Measurements from ENCODE around the gene ELMOD3.
"Not testable (repeated sequence)": the region's sequence is repeated elsewhere in the genome, so short reads cannot be mapped to it uniquely, and the experiment has no call there.

The ELMOD3 gene

GRCh38 chr2:85377083-85377482 is 22.5 kb downstream of the ELMOD3 start:
- Histone ChIP-seq H2BK5ac (ENCODE audit: low read depth, low read length, poor library complexity) (no peak overlapping the region), H2AK5ac (ENCODE audit: low read length) (no peak overlapping the region), H3K27ac (ENCODE audit: low read depth, low read length) (no peak overlapping the region), H3K4me1 (ENCODE audit: control insufficient read depth in 1 of 2, insufficient read depth in 2 of 2, low read length in 2 of 2) (peaks cover 4% of the 10 kb centered on the region in 2 experiments), H3K18ac (ENCODE audit: low read length) (no peak overlapping the region), H4K91ac (ENCODE audit: low read depth, low read length) (no peak overlapping the region), H4K12ac (ENCODE audit: low read depth, low read length) (no peak overlapping the region), H4K8ac (ENCODE audit: low read depth, low read length) (no peak overlapping the region), H3K27me3 (ENCODE audit: insufficient read depth, low read length) (no peaks in the 10 kb centered on the region), H2BK12ac (ENCODE audit: low read length) (no peak overlapping the region), H3K14ac (ENCODE audit: low read length) (no peak overlapping the region), H3K23ac (ENCODE audit: low read length) (no peak overlapping the region), H3K79me2 (ENCODE audit: control insufficient read depth, insufficient read depth, low read length, poor library complexity) (no peaks in the 10 kb centered on the region), H3K4me3 (ENCODE audit: low read depth, low read length) (no peak overlapping the region), H3K79me1 (ENCODE audit: low read length) (no peaks in the 10 kb centered on the region), H3K9ac (ENCODE audit: low read length) (no peak overlapping the region), H2AFZ (ENCODE audit: insufficient read depth, low read length, poor library complexity) (no peak overlapping the region), H3K9me3 (ENCODE audit: insufficient read depth, low read depth, low read length) (peaks cover 3% of the 10 kb centered on the region), H3K4me2 (ENCODE audit: low read length) (no peak overlapping the region), H2BK120ac (ENCODE audit: insufficient read depth, low read length, poor library complexity) (no peak overlapping the region), H3K4ac (ENCODE audit: low read depth, low read length) (no peak overlapping the region), H3K36me3 (ENCODE audit: control insufficient read depth in 1 of 2, insufficient read depth in 2 of 2, low read length in 2 of 2) (peaks cover 5 to 9% of the 10 kb centered on the region in 2 experiments)
- no peak for DNase-seq
- WGBS (ENCODE audit: extremely low coverage, insufficient coverage, insufficient read length) = no CpG with 5 or more reads among the region's 11 CpGs

- Histone ChIP-seq H4K12ac (ENCODE audit: low read depth, low read length) (no peak overlapping the region), H3K79me1 (ENCODE audit: low read length) (no peaks in the 10 kb centered on the region), H3K4me2 (ENCODE audit: low read length) (no peak overlapping the region), H4K8ac (ENCODE audit: low read depth, low read length) (no peak overlapping the region), H3K4ac (ENCODE audit: low read depth, low read length) (no peak overlapping the region), H3K23ac (ENCODE audit: low read length) (no peak overlapping the region), H3K27ac (ENCODE audit: low read depth, low read length) (no peak overlapping the region), H3K9me3 (ENCODE audit: insufficient read depth, low read depth, low read length) (peaks cover 3% of the 10 kb centered on the region), H3K4me3 (ENCODE audit: low read depth, low read length) (no peak overlapping the region), H3K27me3 (ENCODE audit: insufficient read depth, low read length) (no peaks in the 10 kb centered on the region), H3K14ac (ENCODE audit: low read length) (no peak overlapping the region), H2BK5ac (ENCODE audit: low read depth, low read length, poor library complexity) (no peak overlapping the region), H2AK5ac (ENCODE audit: low read length) (no peak overlapping the region), H3K9ac (ENCODE audit: low read length) (no peak overlapping the region), H3K36me3 (ENCODE audit: control insufficient read depth in 1 of 2, insufficient read depth in 2 of 2, low read length in 2 of 2) (peaks cover 5 to 9% of the 10 kb centered on the region in 2 experiments), H2BK120ac (ENCODE audit: insufficient read depth, low read length, poor library complexity) (no peak overlapping the region), H2AFZ (ENCODE audit: insufficient read depth, low read length, poor library complexity) (no peak overlapping the region), H4K91ac (ENCODE audit: low read depth, low read length) (no peak overlapping the region), H3K4me1 (ENCODE audit: control insufficient read depth in 1 of 2, insufficient read depth in 2 of 2, low read length in 2 of 2) (peaks cover 4% of the 10 kb centered on the region in 2 experiments), H3K18ac (ENCODE audit: low read length) (no peak overlapping the region), H2BK12ac (ENCODE audit: low read length) (no peak overlapping the region), H3K79me2 (ENCODE audit: control insufficient read depth, insufficient read depth, low read length, poor library complexity) (no peaks in the 10 kb centered on the region)
- no CpG with 5 or more reads among the region's 5 CpGs for WGBS (ENCODE audit: extremely low coverage, insufficient coverage, insufficient read length)
- no peak for DNase-seq
Measured at GRCh38 chr2:85378257-85378656, 23.7 kb downstream of the ELMOD3 start.

- Histone ChIP-seq H4K8ac (ENCODE audit: low read depth, low read length) (no peak overlapping the region), H2BK120ac (ENCODE audit: insufficient read depth, low read length, poor library complexity) (no peak overlapping the region), H3K79me1 (ENCODE audit: low read length) (no peaks in the 10 kb centered on the region), H2BK12ac (ENCODE audit: low read length) (no peak overlapping the region), H2AFZ (ENCODE audit: insufficient read depth, low read length, poor library complexity) (no peak overlapping the region), H3K36me3 (ENCODE audit: control insufficient read depth in 1 of 2, insufficient read depth in 2 of 2, low read length in 2 of 2) (peaks cover 5 to 10% of the 10 kb centered on the region in 2 experiments), H3K4me1 (ENCODE audit: control insufficient read depth in 1 of 2, insufficient read depth in 2 of 2, low read length in 2 of 2) (peaks cover 4% of the 10 kb centered on the region in 2 experiments), H3K9ac (ENCODE audit: low read length) (no peak overlapping the region), H3K14ac (ENCODE audit: low read length) (no peak overlapping the region), H3K23ac (ENCODE audit: low read length) (no peak overlapping the region), H3K4me3 (ENCODE audit: low read depth, low read length) (no peak overlapping the region), H3K9me3 (ENCODE audit: insufficient read depth, low read depth, low read length) (peaks cover 3% of the 10 kb centered on the region), H3K4ac (ENCODE audit: low read depth, low read length) (no peak overlapping the region), H3K79me2 (ENCODE audit: control insufficient read depth, insufficient read depth, low read length, poor library complexity) (no peaks in the 10 kb centered on the region), H2AK5ac (ENCODE audit: low read length) (no peak overlapping the region), H4K12ac (ENCODE audit: low read depth, low read length) (no peak overlapping the region), H2BK5ac (ENCODE audit: low read depth, low read length, poor library complexity) (no peak overlapping the region), H3K18ac (ENCODE audit: low read length) (no peak overlapping the region), H3K27me3 (ENCODE audit: insufficient read depth, low read length) (no peaks in the 10 kb centered on the region), H4K91ac (ENCODE audit: low read depth, low read length) (no peak overlapping the region), H3K27ac (ENCODE audit: low read depth, low read length) (no peak overlapping the region), H3K4me2 (ENCODE audit: low read length) (no peak overlapping the region)
- no CpG with 5 or more reads among the region's 1 CpG for WGBS (ENCODE audit: extremely low coverage, insufficient coverage, insufficient read length)
- no peak for DNase-seq
Measured at GRCh38 chr2:85380048-85380447, 25.5 kb downstream of the ELMOD3 start.

GRCh38 chr2:85383151-85383550 is 28.6 kb downstream of the ELMOD3 start:
- H3K23ac ChIP-seq (ENCODE audit: low read length); H2AK5ac ChIP-seq (ENCODE audit: low read length); H3K9me3 ChIP-seq (ENCODE audit: insufficient read depth, low read depth, low read length); H2BK12ac ChIP-seq (ENCODE audit: low read length); H3K18ac ChIP-seq (ENCODE audit: low read length); H3K9ac ChIP-seq (ENCODE audit: low read length); H3K14ac ChIP-seq (ENCODE audit: low read length); H3K4me1 ChIP-seq (ENCODE audit: control insufficient read depth in 1 of 2, insufficient read depth in 2 of 2, low read length in 2 of 2); H2BK5ac ChIP-seq (ENCODE audit: low read depth, low read length, poor library complexity); H3K27me3 ChIP-seq (ENCODE audit: insufficient read depth, low read length); H2BK120ac ChIP-seq (ENCODE audit: insufficient read depth, low read length, poor library complexity); H2AFZ ChIP-seq (ENCODE audit: insufficient read depth, low read length, poor library complexity); H3K4me2 ChIP-seq (ENCODE audit: low read length); H3K79me1 ChIP-seq (ENCODE audit: low read length); H3K27ac ChIP-seq (ENCODE audit: low read depth, low read length); H3K4me3 ChIP-seq (ENCODE audit: low read depth, low read length); H4K8ac ChIP-seq (ENCODE audit: low read depth, low read length); H4K91ac ChIP-seq (ENCODE audit: low read depth, low read length); H3K4ac ChIP-seq (ENCODE audit: low read depth, low read length); H3K79me2 ChIP-seq (ENCODE audit: control insufficient read depth, insufficient read depth, low read length, poor library complexity): not testable (repeated sequence)
- peak overlapping the region; percentile 18 for H4K12ac ChIP-seq (ENCODE audit: low read depth, low read length)
- peaks cover 5 to 17% of the 10 kb centered on the region in 2 experiments for H3K36me3 ChIP-seq (ENCODE audit: control insufficient read depth in 1 of 2, insufficient read depth in 2 of 2, low read length in 2 of 2)
- peak in 1 of 2 donors; percentile 28 for DNase-seq
- no CpG with 5 or more reads among the region's 5 CpGs for WGBS (ENCODE audit: extremely low coverage, insufficient coverage, insufficient read length)

All from trophoblast cell (in vitro differentiated cells and primary cell).